Cortex of kidney (tissue), 1 donor: ENCODE measurements around the gene FAM81B.
"Not testable (repeated sequence)": the region's sequence is repeated elsewhere in the genome, so short reads cannot be mapped to it uniquely, and the experiment has no call there.

Source experiments
- DNase-seq: peaks from one replicate; lab custom pipeline; 2025; lab: John Stamatoyannopoulos, UW

The FAM81B gene, protein sequence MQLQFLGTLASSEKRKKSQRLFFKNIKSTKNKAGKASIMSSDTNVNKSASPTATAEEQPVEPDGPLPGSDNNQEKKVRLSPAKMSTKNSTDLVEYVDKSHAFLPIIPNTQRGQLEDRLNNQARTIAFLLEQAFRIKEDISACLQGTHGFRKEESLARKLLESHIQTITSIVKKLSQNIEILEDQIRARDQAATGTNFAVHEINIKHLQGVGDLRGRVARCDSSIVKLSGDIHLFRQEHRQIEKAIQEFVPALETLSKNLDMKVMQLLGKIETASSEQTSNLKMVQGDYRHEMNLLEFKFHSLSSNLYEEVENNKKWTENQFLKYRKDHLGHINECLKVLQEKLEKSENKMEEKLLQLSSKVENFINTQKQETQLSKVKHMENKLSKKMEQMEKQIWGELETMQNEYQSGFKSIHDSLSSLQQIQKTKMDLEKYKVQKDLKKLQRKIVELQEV

DNA sequence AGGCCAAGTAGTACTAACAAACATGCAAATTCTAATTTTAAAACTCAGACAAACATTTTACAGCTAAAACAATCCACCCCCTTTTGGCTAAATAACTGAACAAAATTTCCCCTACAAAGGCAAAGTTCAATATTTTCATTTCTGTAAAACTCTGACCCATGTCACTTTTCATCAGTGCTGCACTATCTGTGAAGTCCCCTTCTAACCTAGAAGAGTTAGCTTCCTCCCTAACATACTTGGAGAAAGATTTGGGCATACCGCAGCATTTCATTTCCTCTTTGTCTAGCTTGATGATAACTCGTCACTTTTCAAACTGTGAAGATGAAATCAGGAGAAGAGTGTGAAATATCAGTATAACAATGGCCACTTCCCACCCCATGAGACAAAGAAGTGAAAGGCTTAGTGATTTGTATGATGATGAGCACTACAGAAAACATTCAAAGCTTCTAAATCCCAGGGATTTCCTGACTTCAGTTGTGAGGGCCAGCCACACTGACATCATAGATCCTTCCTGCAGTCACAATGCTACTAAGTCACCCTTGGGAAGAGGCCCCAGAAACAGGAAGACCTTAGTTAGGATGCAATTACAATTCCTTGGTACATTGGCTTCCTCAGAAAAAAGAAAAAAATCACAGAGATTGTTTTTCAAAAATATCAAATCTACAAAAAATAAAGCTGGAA lies at the start of gene FAM81B:
Gene FAM81B (plus strand): TSS at position 555 of the 681 bp plus-strand sequence. CDS start 24 bp downstream, at position 579.
- DNase-seq = no peak

DNA sequence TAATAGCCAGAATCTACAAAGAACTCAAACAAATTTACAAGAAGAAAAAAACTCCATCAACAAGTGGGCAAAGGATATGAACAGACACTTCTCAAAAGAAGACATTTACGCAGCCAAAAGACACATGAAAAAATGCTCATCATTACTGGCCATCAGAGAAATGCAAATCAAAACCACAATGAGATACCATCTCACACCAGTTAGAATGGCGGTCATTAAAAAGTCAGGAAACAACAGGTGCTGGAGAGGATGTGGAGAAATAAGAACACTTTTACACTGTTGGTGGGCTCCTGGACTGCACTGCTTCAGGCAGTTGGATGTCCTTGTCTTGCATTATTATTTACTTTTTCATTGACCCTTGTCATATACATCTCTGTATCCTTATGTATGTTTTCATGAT lies 49.7 kb upstream of the FAM81B start:
- DNase-seq = not testable (repeated sequence)

DNA sequence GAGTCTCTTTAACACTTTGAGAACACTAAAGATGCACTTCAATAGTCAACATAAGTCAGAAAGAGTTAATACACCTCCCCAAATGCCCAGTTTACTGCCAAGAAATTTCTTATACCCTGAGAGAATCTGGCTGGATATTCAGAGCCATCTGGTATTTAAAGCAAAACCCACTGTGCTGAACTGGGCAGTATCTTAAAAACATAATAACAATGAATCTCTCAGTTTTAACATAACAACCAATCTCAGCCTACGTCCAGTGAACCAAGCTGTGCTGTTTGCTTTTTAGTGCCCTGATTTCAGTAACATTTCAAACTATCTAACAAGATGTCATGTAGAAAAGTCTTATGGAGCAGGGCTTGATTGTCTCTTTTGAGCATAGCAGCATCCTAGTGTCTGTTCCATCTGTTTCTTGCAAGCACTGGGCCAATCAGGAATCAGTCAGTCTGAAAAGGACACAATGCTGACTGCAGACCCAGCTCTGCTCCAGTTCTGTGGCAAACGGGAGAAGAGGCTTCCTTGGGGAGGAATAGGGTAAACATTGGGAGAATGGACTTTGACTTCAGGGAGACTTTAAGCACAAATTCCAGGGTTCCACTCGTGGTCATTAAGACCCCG lies 43.6 kb upstream of the FAM81B start:
- DNase-seq = no peak

DNA sequence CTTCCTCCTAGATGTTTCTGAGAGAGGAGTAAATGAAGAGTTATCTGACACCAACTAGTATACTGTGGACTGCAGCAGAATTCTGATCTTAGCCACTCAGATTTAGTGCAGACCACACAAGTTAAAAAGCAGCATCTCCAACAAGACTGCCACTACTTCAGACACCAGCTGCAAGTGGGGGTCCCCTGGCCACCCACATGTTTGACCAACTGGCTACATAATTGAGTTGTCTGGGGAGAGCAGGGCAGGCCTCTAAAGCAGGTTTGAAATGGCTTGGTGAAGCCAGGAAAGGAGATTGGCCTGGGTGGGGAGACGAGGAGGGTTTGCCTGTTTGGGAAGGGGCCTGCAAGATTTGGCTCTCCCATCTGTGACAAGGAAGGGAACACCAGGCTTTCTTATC lies 40.5 kb upstream of the FAM81B start:
- DNase-seq = no peak

DNA sequence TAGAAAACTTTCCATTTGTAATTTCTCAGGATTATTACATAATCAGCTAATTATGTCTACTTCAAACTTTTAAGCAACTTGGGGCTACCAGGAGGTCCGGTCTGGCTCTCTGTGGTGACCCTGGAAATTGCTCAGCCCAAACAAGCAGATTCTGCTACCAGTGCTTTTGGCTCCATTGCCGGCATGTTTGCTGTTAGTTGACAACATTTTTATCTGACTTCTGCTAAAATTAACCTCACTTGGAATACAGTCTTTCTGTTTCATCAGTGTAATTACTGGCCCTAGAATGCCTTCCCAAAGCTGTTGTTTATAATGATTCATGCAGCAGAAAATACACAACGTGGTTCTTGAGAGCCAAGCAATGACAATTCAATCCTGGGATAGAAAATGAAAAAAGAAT lies 38.5 kb upstream of the FAM81B start:
- no peak for DNase-seq

DNA sequence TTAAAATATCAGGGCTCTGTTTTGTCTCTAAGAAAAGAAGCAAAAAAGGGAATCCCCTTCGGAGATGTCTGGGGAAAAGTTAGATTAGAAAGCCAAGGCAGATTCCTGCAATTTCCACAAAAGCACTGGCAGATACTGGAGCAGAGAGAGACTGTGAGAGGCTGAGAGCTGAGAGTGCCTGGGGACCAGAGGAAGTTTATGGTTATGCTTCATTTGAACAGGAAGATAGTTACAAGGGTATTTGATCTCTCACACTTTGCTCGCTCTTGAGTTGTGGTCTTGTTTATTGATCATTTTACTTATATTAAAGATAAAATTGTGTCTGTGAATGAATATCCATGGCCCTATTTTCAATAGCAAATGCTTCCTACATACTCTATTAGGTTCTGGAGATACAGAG lies 32.8 kb upstream of the FAM81B start:
- no peak for DNase-seq

DNA sequence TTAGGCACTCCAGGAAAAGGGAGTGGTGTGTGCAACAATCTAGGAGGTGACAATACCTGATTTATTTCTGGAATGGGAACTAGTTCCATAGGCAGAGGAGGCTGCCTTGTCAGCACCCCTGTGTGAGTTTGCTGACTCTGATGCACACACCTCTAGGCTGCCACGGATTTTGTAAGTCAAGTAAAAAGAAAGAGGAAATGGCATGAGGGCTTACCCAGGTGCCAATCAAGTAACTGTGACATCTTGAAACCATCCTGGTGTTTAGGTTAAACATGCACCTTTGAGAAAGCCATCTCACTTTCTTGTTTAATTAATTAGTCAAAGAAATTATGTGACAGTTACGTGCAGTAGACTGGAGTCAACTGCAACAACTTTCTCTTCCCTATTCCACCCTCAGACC lies 32.3 kb upstream of the FAM81B start:
- DNase-seq = no peak

DNA sequence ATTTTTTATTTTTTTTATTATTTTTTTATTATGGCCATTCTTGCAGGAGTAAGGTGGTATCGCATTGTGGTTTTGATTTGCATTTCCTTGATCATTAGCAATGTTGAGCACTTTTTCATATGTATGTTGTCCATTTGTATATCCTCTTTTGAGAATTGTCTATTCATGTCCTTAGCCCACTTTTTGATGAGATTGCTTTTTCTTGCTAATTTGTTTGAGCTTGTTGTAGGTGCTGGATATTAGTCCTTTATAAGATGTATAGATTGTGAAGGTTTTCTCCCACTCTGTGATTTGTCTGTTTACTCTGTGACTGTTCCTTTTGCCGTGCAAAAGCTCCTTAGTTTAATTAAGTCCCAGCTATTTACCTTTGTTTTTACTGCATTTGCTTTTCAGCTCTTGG lies 30.5 kb upstream of the FAM81B start:
- DNase-seq = not testable (repeated sequence)

DNA sequence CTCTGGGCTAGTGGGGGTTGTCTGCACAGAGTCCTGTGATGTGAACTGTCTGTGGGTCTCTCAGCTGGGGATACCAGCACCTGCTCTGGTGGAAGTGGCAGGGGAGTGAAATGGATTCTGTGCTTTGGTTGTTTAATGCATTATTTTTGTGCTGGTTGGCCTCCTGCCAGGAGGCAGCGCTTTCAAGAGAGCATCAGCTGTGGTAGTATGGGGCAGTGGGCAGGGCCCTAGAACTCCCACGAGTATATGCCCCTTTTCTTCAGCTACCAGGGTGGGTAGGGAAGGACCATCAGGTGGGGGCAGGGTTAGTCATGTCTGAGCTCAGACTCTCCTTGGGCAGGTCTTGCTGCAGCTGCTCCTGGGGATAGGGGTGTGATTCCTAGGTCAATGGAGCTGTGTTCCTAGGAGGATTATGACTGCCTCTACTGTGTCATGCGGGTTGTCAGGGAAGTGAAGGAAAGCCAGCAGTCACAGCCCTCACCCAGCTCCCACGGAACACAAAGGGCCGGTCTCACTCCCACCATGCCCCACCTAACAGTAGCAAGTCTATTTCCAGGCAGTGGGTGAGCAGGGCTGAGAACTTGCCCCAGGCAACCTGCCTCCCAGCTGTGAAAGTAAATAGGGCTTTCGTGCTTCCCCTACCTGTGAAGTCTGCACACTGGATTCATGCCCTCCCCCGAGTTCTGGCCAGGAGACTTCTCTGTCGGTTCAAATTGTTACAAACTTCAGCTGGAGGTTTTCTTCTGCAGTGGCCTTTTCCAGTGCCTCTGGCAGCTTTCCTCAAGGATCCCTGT lies 25.7 kb upstream of the FAM81B start:
- no peak for DNase-seq

DNA sequence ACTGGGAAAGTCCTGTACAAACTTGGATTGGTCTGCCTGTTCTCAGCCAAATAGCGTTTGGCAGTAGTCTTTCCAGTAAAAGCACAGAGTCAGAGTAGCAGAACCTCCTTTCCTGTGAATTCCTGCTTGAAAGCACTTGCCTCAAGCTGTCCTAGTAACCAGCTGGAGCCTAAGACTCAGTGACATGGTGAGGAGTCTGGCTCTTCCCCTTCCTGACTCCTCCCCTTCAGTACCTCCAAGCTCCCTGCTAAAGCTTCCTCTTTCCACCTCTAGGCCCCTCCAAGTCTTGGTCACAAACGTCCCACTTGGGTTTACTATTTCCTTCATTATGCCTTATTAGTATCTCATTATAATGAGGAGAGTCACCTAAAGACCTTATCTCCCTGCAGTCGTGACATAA lies 21.4 kb upstream of the FAM81B start:
- DNase-seq = no peak

DNA sequence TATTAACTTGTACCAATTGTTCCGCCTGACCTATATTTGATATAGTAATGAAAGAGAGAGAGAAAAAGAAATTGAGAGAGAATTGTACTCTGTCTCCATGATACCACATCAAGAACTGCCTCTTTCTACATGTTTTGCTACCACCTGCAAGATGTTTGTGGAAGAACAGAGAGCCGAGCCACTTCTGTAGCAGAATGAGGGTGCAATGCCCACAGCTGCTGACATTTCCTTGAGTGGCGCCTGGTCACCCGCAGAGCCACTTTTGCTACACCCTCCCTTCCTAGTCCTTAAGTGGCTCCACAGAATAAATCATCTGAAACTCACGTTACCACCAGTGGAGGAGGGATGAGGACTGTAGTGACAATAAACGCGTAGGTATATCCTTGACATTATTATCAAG lies 17.1 kb upstream of the FAM81B start:
- DNase-seq = no peak

DNA sequence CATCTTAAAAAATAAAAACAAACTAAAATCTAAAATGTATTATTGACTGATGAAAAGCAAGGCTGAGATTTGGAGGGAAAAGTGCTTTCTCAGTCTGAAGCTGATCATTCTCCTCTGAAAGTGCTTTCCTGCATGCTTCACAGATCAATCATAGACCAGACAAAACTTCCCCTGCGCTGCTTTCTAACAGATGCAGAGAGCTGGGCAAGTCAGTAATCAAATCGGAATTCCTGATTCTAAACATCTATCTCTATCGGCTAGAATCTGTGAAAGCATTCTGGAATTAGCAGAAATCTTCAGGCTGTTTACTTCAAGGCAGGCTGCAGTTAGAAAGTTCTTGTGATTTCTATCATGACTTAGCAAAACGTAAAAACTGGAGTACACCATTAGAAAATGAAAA lies 15.6 kb upstream of the FAM81B start:
- no peak for DNase-seq

DNA sequence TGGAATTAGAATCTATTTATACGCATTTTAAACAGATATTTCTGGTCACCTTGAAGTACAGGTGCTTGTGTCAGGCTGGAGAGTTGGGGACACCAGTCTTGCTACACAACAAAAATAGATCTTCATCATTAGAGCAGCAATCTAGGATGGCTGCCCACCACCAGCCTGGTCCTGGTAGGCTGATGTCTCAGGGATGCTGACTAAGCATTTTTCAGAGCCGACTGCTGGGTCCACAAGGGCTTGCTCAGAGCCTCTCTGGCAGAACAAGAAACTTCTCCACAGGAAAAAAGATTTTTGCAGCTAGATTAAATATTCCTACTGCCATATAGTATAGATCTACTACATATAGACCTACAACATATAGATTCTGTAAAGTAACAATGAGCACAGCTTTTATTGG lies 12.0 kb upstream of the FAM81B start:
- no peak for DNase-seq

DNA sequence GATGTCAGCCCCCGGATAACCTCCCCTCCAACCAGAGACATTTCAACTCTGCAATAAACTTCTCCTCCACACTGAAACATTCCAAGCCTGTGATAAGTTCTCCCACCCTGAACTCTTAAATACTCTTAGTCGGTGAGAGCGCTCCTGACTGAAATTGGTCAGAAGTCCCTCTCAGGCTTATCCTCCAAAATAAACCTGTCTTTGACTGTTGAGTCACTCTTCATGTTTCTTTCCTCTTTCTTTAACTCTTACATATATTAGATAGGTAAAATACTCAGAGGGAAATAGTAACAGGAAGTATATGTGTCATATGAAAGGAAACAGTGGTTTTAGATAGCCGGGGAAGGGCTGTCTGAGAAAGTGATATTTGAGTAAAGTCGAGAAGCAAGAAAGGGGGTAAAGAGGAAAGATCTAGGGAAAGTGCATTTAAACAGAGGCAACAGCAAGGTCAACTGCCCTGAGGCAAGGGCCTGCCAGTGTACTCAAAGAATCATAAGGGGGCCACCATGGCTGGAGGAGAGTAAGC lies 11.0 kb upstream of the FAM81B start:
- no peak for DNase-seq

DNA sequence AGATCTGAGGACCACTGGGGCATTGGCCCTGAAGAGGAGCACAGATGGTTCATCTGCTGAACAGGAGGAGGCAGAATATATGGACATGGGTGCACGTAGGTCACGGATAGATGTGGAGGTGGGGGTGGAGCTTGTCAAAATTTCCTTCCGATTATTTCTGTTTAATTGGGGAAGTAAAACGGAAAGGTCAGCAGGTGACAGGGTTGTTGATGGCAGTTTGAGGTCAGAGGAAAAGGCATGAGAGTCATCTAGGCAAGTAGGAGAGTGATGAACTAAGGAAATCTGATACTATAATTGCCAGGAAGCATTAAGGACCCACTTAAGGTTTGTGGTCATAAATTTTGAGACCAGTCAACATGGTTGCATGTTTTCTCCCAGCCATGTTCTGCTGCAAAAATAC lies 8.4 kb upstream of the FAM81B start:
- no peak for DNase-seq

DNA sequence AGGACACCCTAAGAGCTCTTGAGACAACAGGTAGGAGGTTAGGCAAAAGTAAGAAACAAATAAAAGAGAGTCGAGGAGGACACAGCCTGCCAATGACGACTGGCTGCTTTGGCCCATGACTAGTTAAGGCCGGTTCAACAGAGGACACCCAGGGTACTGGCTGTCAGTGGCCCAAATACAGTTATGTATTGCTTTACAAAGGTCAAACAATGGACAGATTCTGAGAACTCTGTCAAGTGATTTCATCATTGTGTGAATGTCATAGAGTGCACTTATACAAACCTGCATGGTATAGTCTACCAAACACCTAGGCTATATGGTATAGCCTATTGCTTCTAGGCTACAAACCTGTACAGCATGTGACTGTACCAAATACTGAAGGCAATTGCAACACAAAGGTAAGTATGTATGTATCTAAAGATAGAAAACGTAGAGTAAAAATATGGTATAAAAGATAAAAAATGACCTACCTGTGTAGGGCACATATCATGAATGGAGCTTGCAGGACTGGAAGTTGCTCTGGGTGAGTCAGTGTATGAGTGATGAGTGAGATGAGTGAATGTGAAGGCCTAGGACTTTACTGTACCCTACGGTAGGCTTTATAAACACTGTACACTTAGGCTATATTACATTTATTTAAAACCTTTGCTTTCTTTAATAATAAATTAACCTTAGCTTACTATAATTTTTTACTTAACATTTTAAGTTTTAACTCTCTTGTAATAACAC lies 6.5 kb upstream of the FAM81B start:
- DNase-seq = no peak

DNA sequence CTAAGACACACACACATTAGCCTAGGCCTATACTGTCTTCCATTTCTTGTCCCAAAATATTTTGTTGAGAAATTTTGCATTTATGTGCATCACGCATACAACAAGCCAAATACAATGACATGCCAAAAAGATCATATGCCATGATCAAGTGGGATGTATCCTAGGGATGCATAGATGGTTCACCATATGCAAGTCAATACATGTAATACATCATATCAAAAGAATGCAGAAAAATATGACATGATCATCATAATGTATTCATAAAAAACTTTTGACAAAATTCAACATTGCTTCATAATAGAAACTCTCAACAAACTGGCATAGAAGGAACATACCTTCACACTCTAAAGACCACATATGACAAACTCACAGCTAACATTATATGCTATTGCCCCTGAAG lies 5.8 kb upstream of the FAM81B start:
- no peak for DNase-seq

DNA sequence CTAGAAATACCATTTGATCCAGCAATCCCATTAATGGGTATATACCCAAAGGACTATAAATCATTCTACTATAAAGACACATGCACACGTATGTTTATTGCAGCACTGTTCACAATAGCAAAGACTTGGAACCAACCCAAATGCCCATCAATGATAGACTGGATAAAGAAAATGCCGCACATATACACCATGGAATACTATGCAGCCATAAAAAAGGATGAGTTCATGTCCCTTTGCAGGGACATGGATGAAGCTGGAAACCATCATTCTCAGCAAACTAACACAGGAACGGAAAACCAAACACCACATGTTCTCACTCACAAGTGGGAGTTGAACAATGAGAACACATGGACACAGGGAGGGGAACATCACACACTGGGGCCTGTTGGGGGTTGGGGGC lies 799 bp downstream of the FAM81B start:
- not testable (repeated sequence) for DNase-seq

DNA sequence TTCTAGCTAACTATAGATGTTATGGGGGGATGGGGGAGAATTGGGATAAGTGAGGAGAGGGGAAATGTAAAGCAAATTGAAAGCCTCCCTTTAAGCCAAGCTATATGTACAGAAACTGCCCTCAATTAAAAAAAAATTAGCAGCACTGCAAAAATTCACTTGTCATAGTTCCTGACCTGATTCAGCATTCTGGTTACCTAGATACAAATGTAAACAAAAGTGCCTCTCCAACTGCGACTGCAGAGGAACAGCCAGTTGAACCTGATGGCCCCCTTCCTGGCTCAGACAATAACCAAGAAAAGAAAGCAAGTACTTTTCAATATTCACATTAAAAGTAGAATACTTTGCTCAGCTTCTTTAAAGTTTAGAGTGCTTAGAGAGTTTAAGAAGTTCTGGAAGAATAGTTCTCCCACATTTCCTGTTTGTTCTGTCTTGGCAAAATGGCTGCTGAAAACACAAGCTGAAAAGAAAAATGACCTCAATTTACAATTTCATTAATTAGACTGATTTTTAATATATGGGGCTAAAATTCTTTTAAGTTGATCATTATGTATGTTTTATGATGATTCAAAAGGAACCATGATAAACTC lies 1.5 kb downstream of the FAM81B start:
- DNase-seq = no peak

DNA sequence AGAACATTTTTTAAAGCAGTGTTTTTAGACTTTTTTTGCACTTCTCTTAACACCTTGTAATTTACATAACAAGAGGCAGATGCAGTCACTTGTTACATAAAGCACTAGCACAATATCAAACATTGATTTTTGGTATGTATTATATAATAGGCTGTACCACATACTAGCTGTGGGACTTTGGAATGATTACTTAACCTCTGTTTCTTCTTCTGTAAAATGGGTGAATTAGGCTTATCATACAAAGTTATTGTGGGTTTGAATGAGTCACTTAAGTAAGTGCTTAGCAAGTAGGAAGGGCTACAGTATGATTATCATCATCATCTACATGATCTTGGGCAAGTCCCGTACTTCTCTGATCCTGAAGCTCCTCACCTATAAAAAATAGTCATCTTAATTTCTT lies 2.1 kb downstream of the FAM81B start:
- no peak for DNase-seq

DNA sequence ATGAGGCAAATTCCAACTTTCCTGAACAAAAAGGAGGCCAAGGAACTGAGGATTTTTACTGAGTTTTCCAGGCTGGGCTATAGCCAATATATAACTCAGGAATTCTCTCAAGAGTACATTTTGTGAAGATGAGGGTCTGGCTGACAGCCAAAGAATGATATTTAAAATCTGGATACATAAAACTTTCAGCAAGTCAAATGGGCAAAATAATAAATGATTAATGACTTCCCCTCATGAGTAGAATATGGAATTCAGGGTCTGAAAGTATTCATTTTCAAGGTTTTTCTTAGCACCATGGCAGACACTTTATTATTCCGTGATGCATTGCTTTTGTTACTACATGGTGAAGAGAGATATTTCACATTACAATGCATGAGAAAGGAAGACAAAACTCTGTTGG lies 7.8 kb downstream of the FAM81B start:
- no peak for DNase-seq
